ENCODE data around the gene MYCBPAP.

The MYCBPAP gene

DNA sequence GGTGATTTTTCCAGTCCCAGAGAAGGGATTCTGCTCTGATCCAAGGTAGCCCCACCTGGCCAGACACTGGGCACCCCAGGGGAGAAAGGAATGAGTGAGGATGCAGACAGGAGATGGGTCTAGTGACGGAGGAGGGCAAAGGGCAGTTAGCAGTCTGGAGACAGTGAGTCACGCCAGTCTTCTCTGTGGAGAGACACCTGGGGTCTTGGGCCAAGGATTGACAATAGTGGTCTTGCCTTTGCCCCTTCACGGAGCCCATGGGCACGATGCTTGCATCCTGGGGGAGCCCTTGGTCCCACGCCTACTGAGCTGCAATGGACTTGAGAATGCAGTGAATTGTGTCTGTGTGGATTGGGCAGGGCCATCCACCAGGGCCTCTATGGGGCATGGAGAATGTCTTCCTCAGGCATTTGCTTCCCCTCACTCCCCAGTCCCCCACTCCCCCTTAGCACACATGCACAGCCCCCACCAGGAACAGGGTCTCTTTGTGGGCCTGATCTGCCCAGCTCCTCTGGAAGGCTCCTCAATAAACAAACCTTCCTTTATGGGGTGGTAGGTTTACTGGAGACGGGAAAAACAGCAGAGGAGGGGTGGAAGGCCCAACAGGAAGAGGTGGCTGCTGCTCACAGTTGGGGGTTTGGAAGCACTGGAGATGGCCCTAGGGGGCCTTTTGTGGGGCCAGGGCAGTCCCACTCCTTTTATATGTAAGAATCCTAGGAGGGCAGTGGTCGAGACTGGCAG is 41.0 kb upstream of the MYCBPAP start:
- peaks cover 48% of the 10 kb centered on the region for H3K27me3 ChIP-seq
- H3K4me3 ChIP-seq (ENCODE audit: low read depth, low read length): no peak overlapping the region
- TF ChIP-seq, protein P1, sequence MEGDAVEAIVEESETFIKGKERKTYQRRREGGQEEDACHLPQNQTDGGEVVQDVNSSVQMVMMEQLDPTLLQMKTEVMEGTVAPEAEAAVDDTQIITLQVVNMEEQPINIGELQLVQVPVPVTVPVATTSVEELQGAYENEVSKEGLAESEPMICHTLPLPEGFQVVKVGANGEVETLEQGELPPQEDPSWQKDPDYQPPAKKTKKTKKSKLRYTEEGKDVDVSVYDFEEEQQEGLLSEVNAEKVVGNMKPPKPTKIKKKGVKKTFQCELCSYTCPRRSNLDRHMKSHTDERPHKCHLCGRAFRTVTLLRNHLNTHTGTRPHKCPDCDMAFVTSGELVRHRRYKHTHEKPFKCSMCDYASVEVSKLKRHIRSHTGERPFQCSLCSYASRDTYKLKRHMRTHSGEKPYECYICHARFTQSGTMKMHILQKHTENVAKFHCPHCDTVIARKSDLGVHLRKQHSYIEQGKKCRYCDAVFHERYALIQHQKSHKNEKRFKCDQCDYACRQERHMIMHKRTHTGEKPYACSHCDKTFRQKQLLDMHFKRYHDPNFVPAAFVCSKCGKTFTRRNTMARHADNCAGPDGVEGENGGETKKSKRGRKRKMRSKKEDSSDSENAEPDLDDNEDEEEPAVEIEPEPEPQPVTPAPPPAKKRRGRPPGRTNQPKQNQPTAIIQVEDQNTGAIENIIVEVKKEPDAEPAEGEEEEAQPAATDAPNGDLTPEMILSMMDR (IDR thresholded peaks at IDR 0.05; ENCODE audit: low read depth, low read length): no peak
- H3K9me3 ChIP-seq: no peaks in the 10 kb centered on the region
- DNase-seq: no peak
- no peaks in the 10 kb centered on the region for H3K36me3 ChIP-seq
- H3K4me1 ChIP-seq: no peaks in the 10 kb centered on the region

DNA sequence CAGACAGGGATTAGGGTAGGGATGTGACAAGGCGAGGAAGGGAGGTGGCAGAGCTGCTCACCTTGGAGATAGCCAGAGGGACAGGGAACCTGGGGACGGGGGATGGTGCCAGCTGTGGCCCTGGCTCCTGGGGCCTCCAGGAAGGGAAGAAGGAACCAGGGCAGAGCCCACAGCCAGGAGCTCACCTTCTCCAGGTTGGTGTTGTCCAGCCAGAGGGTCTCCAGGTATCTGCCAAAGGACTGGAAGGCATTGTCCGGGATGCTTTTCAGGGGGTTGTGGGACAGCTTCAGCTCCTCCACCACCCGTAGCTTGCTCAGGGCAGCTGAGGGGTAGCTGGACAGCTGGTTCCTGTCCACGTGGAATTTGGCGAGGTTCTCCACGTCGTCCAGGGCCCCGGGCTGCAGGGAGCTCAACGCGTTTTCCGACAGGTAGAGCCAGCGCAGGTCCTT is 40.4 kb upstream of the MYCBPAP start:
- Histone ChIP-seq H3K4me1 (no peaks in the 10 kb centered on the region), H3K4me3 (ENCODE audit: low read depth, low read length) (no peak overlapping the region), H3K36me3 (no peaks in the 10 kb centered on the region), H3K9me3 (no peaks in the 10 kb centered on the region), H3K27me3 (peaks cover 54% of the 10 kb centered on the region)
- no peak for DNase-seq
- TF ChIP-seq, protein P1 (IDR thresholded peaks at IDR 0.05; ENCODE audit: low read depth, low read length): no peak

- DNase-seq: no peak
- TF ChIP-seq, protein P1 (IDR thresholded peaks at IDR 0.05; ENCODE audit: low read depth, low read length): no peak
- Histone ChIP-seq H3K36me3 (no peaks in the 10 kb centered on the region), H3K4me1 (no peaks in the 10 kb centered on the region), H3K9me3 (no peaks in the 10 kb centered on the region), H3K27me3 (peaks cover 61% of the 10 kb centered on the region), H3K4me3 (ENCODE audit: low read depth, low read length) (0 out of 2 replicates have a peak within 1 kb of the TSS, but pooled peaks have one; percentile 23)
Measured at GRCh38 chr17:50468304-50469207, 39.7 kb upstream of the MYCBPAP start, which contains the start of gene CHAD. TSS of gene CHAD (minus strand) at chr17:50468880. CDS start at chr17:50468813, 67 bp downstream.

GRCh38 chr17:50469208-50469605 is 39.0 kb upstream of the MYCBPAP start:
- no peaks in the 10 kb centered on the region for H3K4me1 ChIP-seq
- no peak for DNase-seq
- TF ChIP-seq, protein P1 (IDR thresholded peaks at IDR 0.05; ENCODE audit: low read depth, low read length): no peak
- 0 out of 2 replicates have a peak overlapping the region, but pooled peaks have one; percentile 23 for H3K4me3 ChIP-seq (ENCODE audit: low read depth, low read length)
- H3K36me3 ChIP-seq: no peaks in the 10 kb centered on the region
- H3K9me3 ChIP-seq: no peaks in the 10 kb centered on the region
- peaks cover 67% of the 10 kb centered on the region for H3K27me3 ChIP-seq

DNA sequence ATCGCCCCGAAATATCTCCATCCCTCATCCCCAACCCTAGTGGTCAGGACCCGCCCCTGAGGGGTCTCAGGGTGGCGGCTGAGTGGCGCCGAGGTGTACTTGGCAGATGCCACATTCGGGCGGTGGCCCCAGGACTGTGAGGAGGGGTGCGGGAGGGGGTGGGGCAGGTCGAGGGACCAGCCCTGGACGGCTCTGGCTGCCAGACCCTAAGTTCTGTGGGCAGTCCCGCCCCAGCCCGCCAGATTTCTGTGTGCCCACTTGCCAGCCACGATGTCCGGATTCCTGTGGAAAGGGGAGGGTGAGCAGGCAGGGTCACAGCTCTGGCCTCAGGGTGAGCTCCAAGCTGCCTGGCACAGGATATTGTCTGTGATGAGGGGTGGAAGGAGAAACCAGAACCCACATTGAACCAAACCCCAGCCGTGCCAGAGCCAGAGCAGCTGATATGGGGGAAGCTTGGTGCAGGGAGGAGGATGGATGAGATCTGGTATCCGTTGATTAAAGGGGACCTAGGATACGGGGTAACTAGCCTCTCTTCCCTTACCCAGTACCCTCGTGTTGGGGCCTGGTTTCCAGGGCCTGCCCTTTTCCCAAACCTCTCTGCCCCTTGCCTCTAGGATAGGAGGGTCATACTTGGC is 38.5 kb upstream of the MYCBPAP start:
- TF ChIP-seq, protein P1 (IDR thresholded peaks at IDR 0.05; ENCODE audit: low read depth, low read length): no peak
- H3K9me3 ChIP-seq: no peaks in the 10 kb centered on the region
- H3K4me1 ChIP-seq: no peaks in the 10 kb centered on the region
- no peaks in the 10 kb centered on the region for H3K36me3 ChIP-seq
- H3K4me3 ChIP-seq (ENCODE audit: low read depth, low read length): no peak overlapping the region
- H3K27me3 ChIP-seq: peaks cover 73% of the 10 kb centered on the region
- DNase-seq: no peak
